Left ventricle myocardium inferior (tissue), 1 donor: ENCODE data around the gene MSMB. TPM values are rescaled to one million over a fixed set of nuclear protein-coding genes. Genes with fewer than 3 reads are reported as not detected.
"Not testable (repeated sequence)": the region's sequence is repeated elsewhere in the genome, so short reads cannot be mapped to it uniquely, and the experiment has no call there.

Experiments used
- DNase-seq: peaks from one replicate; pipeline ENCODE4 v3.0.0-alpha.2; 2020
- H3K27ac ChIP-seq: fragments of 200-600 bp; replicated peaks from 2 replicates; pipeline ENCODE4 v1.8.0; 2021
- H3K27me3 ChIP-seq: fragments of 200-600 bp; 2 replicates; pipeline ENCODE4 v1.8.0; 2021; ENCODE audit warnings: low read depth
- H3K36me3 ChIP-seq: fragments of 200-600 bp; 2 replicates; pipeline ENCODE4 v1.8.0; 2021
- H3K4me1 ChIP-seq: fragments of 200-600 bp; 2 replicates; pipeline ENCODE4 v1.8.0; 2021
- H3K4me3 ChIP-seq: fragments of 200-600 bp; 2 replicates; pipeline ENCODE4 v1.8.0; 2021; ENCODE audit warnings: mild to moderate bottlenecking, moderate library complexity
- H3K9me3 ChIP-seq: fragments of 200-600 bp; replicated peaks from 2 replicates; pipeline ENCODE4 v1.8.0; 2021
- CTCF ChIP-seq: fragments of 200-600 bp; IDR thresholded peaks from 2 replicates; pipeline ENCODE4 v1.8.0; 2021; ENCODE audit warnings: antibody characterized with exemption, mild to moderate bottlenecking, borderline replicate concordance
- intact Hi-C: fragments of 100-400 bp; cut with micrococcal nuclease; formaldehyde crosslinking; loops from one replicate; pipeline ENCODE4 v1.11.0; 2022
- total RNA-seq: library from RNA; stranded (reverse); fragmentation: NEBNext Ultra II Directional; extraction: Animal tissue kit (Norgen Biotek cat#: 25700); gene quantifications from one replicate; pipeline ENCODE4 v1.2.1, GENCODE V29; 2021
- donor health status: DM: no; HTN: yes; CAD: no; lungs with severe emphysema.

The MSMB gene
- total RNA-seq, 1 donor from 2014 or later = not detected

- Histone ChIP-seq H3K27ac (no peak overlapping the region), H3K4me1 (no peaks in the 10 kb centered on the region), H3K27me3 (no peaks in the 10 kb centered on the region), H3K36me3 (no peaks in the 10 kb centered on the region), H3K9me3 (no peaks in the 10 kb centered on the region), H3K4me3 (no peak overlapping the region)
- no peak for TF ChIP-seq CTCF
- no peak for DNase-seq
- intact Hi-C loops = no loop called here
Measured at GRCh38 chr10:46068117-46068516, 22.0 kb upstream of the MSMB start.

DNA sequence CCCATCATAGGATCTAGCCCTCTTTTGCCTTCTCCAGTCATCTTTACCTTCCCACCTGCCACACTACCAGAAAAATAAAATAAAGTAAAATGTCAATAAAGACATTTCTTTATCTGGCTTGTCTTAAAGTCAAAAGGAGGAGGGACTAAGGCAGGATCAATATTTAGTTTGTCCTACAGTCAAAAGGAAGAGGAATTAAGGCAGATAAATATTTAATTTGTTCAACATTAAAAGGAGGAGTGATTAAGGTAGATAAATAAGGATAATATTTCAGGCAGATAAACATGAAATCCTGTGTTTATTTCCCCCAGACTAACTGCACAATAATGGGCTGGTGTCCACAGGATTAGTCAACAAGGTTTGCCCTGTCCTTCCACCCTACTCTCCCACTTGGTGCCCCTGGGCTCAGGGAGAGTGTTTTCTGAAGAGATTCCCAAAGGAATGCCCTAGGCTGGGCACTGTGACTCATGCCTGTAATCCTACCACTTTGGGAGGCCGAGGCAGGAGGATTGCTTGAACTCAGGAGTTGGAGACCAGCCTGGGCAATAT is 18.3 kb upstream of the MSMB start:
- no peak for DNase-seq
- H3K27me3 ChIP-seq = peaks cover 7% of the 10 kb centered on the region
- intact Hi-C loops = no loop called here
- no peak for TF ChIP-seq CTCF
- H3K4me3 ChIP-seq = no peak overlapping the region
- H3K36me3 ChIP-seq = no peaks in the 10 kb centered on the region
- H3K9me3 ChIP-seq = no peaks in the 10 kb centered on the region
- H3K27ac ChIP-seq = no peak overlapping the region
- H3K4me1 ChIP-seq = no peaks in the 10 kb centered on the region

GRCh38 chr10:46062723-46063428 is 16.8 kb upstream of the MSMB start:
- H3K4me1 ChIP-seq = no peaks in the 10 kb centered on the region
- no peak overlapping the region for H3K27ac ChIP-seq
- H3K27me3 ChIP-seq = peaks cover 7% of the 10 kb centered on the region
- TF ChIP-seq CTCF = no peak
- H3K9me3 ChIP-seq = peaks cover under 1% of the 10 kb centered on the region
- H3K36me3 ChIP-seq = no peaks in the 10 kb centered on the region
- no peak for DNase-seq
- no peak overlapping the region for H3K4me3 ChIP-seq
- intact Hi-C loops = no loop called here

DNA sequence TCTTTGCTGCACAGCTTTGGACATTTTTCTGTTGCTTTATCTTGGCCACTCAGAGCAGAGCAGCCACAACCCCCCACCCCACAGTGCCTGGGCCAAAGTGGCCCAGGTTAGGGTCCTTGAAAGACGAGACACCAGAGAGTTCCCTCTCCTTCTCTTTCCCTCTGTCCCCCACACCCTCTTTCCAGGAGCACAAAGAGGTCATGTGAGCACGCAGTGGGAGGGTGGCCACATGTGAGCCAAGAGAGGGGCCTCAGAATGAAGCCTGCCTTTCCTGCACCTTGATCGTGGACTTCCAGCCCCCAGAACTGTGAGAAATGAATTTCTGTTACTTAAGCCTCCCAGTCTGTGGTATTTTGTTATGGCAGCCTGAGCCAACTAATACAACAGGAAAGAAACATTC is 14.6 kb upstream of the MSMB start:
- TF ChIP-seq CTCF = no peak
- DNase-seq = no peak
- Histone ChIP-seq H3K4me3 (no peak overlapping the region), H3K27ac (no peak overlapping the region), H3K9me3 (peaks cover 12% of the 10 kb centered on the region), H3K36me3 (no peaks in the 10 kb centered on the region), H3K4me1 (no peaks in the 10 kb centered on the region), H3K27me3 (peaks cover 7% of the 10 kb centered on the region)
- intact Hi-C loops = no loop called here

GRCh38 chr10:46057927-46058326 is 11.9 kb upstream of the MSMB start:
- H3K27me3 ChIP-seq, H3K36me3 ChIP-seq, H3K4me1 ChIP-seq, H3K4me3 ChIP-seq, H3K27ac ChIP-seq, DNase-seq, intact Hi-C loops: not testable (repeated sequence)
- peaks cover 12% of the 10 kb centered on the region for H3K9me3 ChIP-seq

DNA sequence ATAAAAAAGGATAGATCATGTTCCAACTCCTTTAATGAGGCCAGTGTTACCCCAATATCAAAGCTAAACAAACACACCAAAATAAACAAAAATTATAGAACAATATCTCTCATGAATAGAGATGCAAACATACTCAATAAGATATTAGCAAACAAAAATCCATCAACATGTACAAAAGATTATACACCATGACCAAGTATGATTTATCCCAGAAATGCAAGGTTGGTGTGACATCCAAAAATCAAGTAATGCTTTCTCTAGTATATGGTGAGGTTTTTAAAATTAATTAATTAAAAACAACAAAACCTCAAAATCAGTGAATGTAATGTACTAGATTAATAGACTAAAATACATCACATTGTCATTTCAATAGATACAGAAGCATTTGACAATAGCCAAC is 11.0 kb upstream of the MSMB start:
- intact Hi-C loops = no loop called here
- Histone ChIP-seq H3K36me3 (no peaks in the 10 kb centered on the region), H3K27me3 (peaks cover 12% of the 10 kb centered on the region), H3K9me3 (peaks cover 12% of the 10 kb centered on the region), H3K4me3 (no peak overlapping the region), H3K27ac (no peak overlapping the region), H3K4me1 (no peaks in the 10 kb centered on the region)
- DNase-seq = no peak
- no peak for TF ChIP-seq CTCF
